GM23338 (cell line): Measurements from ENCODE around the gene GSN.
A peak's percentile ranks its signal among the peaks of the same experiment; 100 is the strongest.

Source experiments
- CTCF ChIP-seq, 2 experiments: fragments of 200-600 bp in 1 of 2; sonication (generic) in 1 of 2; conservative IDR thresholded peaks; 2 replicates each; pipeline versions ENCODE4 v1.5.1 to v1.6.1; 2016 to 2017; ENCODE audit warnings: antibody characterized with exemption in 2 of 2, low read depth in 2 of 2, mild to moderate bottlenecking in 2 of 2, moderate library complexity in 1 of 2
- ETS1 ChIP-seq: IDR thresholded peaks from 2 replicates; pipeline ENCODE4 v1.6.1; 2016; ENCODE audit warnings: antibody characterized with exemption
- EZH2 ChIP-seq: fragments of 200-600 bp; sonication (generic); IDR thresholded peaks from one replicate; pipeline ENCODE4 v1.8.0; 2017; ENCODE audit warnings: antibody characterized with exemption, mild to moderate bottlenecking, low read depth; ENCODE audit not compliant: unreplicated experiment
- EZH2phosphoT487 ChIP-seq: fragments of 200-600 bp; sonication (generic); IDR thresholded peaks from one replicate; pipeline ENCODE4 v1.8.1; 2018; ENCODE audit warnings: antibody characterized with exemption; ENCODE audit not compliant: unreplicated experiment
- JUNB ChIP-seq: IDR thresholded peaks from one replicate; pipeline ENCODE4 v1.6.1; 2016; ENCODE audit warnings: antibody characterized with exemption; ENCODE audit not compliant: unreplicated experiment
- NANOG ChIP-seq: IDR thresholded peaks from 2 replicates; pipeline ENCODE4 v1.6.1; 2016; ENCODE audit warnings: antibody characterized with exemption, borderline replicate concordance
- POLR2AphosphoS5 ChIP-seq: IDR thresholded peaks from 2 replicates; pipeline ENCODE4 v1.6.1; 2016; ENCODE audit warnings: antibody characterized with exemption, low read depth
- REST ChIP-seq: IDR thresholded peaks from one replicate; pipeline ENCODE4 v1.6.1; 2018; ENCODE audit warnings: antibody characterized with exemption; ENCODE audit not compliant: unreplicated experiment

- peak; percentile 34 to 59; a peak in 3 of 4 replicates for TF ChIP-seq CTCF (conservative IDR thresholded peaks at IDR 0.05; ENCODE audit: low read depth in 2 of 2)
- TF ChIP-seq EZH2phosphoT487 = no peak
- peak; percentile 55; the same call in 1 of the 2 replicates for TF ChIP-seq POLR2AphosphoS5
- no peak for TF ChIP-seq REST
- no peak for TF ChIP-seq EZH2
- no peak for TF ChIP-seq ETS1
- no peak for TF ChIP-seq JUNB
- no peak for TF ChIP-seq NANOG
These were observed 19.2 kb downstream of the GSN start for GRCh38 chr9:121286973-121287741.
